Measurements from ENCODE around the gene NRAP. TPM values are rescaled to one million over a fixed set of nuclear protein-coding genes. Genes with fewer than 3 reads are reported as not detected.
A peak's percentile ranks its signal among the peaks of the same experiment; 100 is the strongest.

NRAP gene
- total RNA-seq, 2 donors from 2014 or later: not detected

GRCh38 chr10:113711142-113711541 lies 47.3 kb upstream of the NRAP start:
- Histone ChIP-seq H3K27ac (peak overlapping the region in 3 of 4 donors; percentile 26 to 64 (median 47)), H3K9me3 (no peaks in the 10 kb centered on the region), H3K4me1 (peaks cover 44% of the 10 kb centered on the region), H3K36me3 (replicated peaks in 1 of 2; ENCODE audit: insufficient read depth in 1 of 2, low read depth in 2 of 2) (no peaks in the 10 kb centered on the region), H3K27me3 (no peaks in the 10 kb centered on the region), H3K4me3 (no peak overlapping the region)
- DNase-seq (no peak), ATAC-seq (peak; percentile 47)
- 37 to 50% methylated on average over 2 of the region's 2 CpGs for WGBS, 2 donors
- intact Hi-C loops (cut with DNase I): no loop called here
- TF ChIP-seq POLR2A (IDR thresholded peaks at IDR 0.05) (no peak), CTCF (IDR thresholded peaks at IDR 0.05) (no peak)

GRCh38 chr10:113709221-113709838 lies 45.5 kb upstream of the NRAP start:
- TF ChIP-seq CTCF (IDR thresholded peaks at IDR 0.05) (no peak), POLR2A (IDR thresholded peaks at IDR 0.05) (no peak)
- Histone ChIP-seq H3K27ac (peak overlapping the region in 3 of 4 donors; percentile 11 to 64 (median 26)), H3K4me3 (no peak overlapping the region), H3K9me3 (no peaks in the 10 kb centered on the region), H3K27me3 (no peaks in the 10 kb centered on the region), H3K4me1 (peaks cover 56% of the 10 kb centered on the region), H3K36me3 (replicated peaks in 1 of 2; ENCODE audit: insufficient read depth in 1 of 2, low read depth in 2 of 2) (no peaks in the 10 kb centered on the region)
- WGBS, 2 donors: 58 to 60% methylated on average over 7 to 8 of the region's 8 CpGs
- intact Hi-C loops (cut with DNase I): loop anchor here (10.0 kb wide), 1 partner anchor 395 kb away; no protein-coding TSS in a partner anchor
- peak in 1 of 4 donors; percentile 11 for DNase-seq
- peak; percentile 19 for ATAC-seq

GRCh38 chr10:113708640-113709039 lies 44.8 kb upstream of the NRAP start:
- no peak for ATAC-seq
- no peak for DNase-seq
- Histone ChIP-seq H3K27ac (peak overlapping the region in 3 of 4 donors; percentile 11 to 64 (median 26)), H3K4me3 (no peak overlapping the region), H3K27me3 (no peaks in the 10 kb centered on the region), H3K4me1 (peaks cover 56% of the 10 kb centered on the region), H3K36me3 (replicated peaks in 1 of 2; ENCODE audit: insufficient read depth in 1 of 2, low read depth in 2 of 2) (no peaks in the 10 kb centered on the region), H3K9me3 (no peaks in the 10 kb centered on the region)
- TF ChIP-seq POLR2A (IDR thresholded peaks at IDR 0.05) (no peak), CTCF (IDR thresholded peaks at IDR 0.05) (no peak)
- WGBS, 2 donors: 83 to 91% methylated on average over 6 of the region's 6 CpGs
- intact Hi-C loops (cut with DNase I): loop anchor here (10.0 kb wide), 1 partner anchor 396 kb away; no protein-coding TSS in a partner anchor

GRCh38 chr10:113706623-113707022 lies 42.8 kb upstream of the NRAP start:
- no peak for DNase-seq
- Histone ChIP-seq H3K27ac (no peak overlapping the region), H3K4me3 (no peak overlapping the region), H3K9me3 (no peaks in the 10 kb centered on the region), H3K27me3 (no peaks in the 10 kb centered on the region), H3K4me1 (peaks cover 44% of the 10 kb centered on the region), H3K36me3 (replicated peaks in 1 of 2; ENCODE audit: insufficient read depth in 1 of 2, low read depth in 2 of 2) (no peaks in the 10 kb centered on the region)
- no peak for ATAC-seq
- intact Hi-C loops (cut with DNase I): loop anchor here (10.0 kb wide), 1 partner anchor 398 kb away; no protein-coding TSS in a partner anchor
- TF ChIP-seq CTCF (IDR thresholded peaks at IDR 0.05) (no peak), POLR2A (IDR thresholded peaks at IDR 0.05) (no peak)
- 44 to 52% methylated on average over 5 of the region's 5 CpGs for WGBS, 2 donors

GRCh38 chr10:113705344-113705652 lies 41.5 kb upstream of the NRAP start:
- ATAC-seq: no peak
- Histone ChIP-seq H3K4me1 (peaks cover 33% of the 10 kb centered on the region), H3K27ac (peak overlapping the region in 2 of 4 donors; percentile 35 to 45), H3K36me3 (replicated peaks in 1 of 2; ENCODE audit: insufficient read depth in 1 of 2, low read depth in 2 of 2) (no peaks in the 10 kb centered on the region), H3K4me3 (no peak overlapping the region), H3K27me3 (no peaks in the 10 kb centered on the region), H3K9me3 (no peaks in the 10 kb centered on the region)
- intact Hi-C loops (cut with DNase I): loop anchor here (10.0 kb wide), 1 partner anchor 400 kb away; no protein-coding TSS in a partner anchor
- DNase-seq: no peak
- TF ChIP-seq POLR2A (IDR thresholded peaks at IDR 0.05) (no peak), CTCF (IDR thresholded peaks at IDR 0.05) (no peak)
